ENCODE data around the gene NUSAP1.

- no peak for TF ChIP-seq CTCF (conservative IDR thresholded peaks at IDR 0.05)
- TF ChIP-seq EZH2 (IDR thresholded peaks at IDR 0.05; ENCODE audit: low read depth): no peak
These were observed 9.1 kb upstream of the NUSAP1 start for GRCh38 chr15:41323611-41324010.

Measured in PC-9 (cell line).